ENCODE measurements around the gene ERCC5. TPM values are rescaled to one million over a fixed set of nuclear protein-coding genes. Genes with fewer than 3 reads are reported as not detected.

Gene ERCC5
- total RNA-seq = 45.0 to 51.1 TPM (median 46.6 TPM) in 3 replicates

DNA sequence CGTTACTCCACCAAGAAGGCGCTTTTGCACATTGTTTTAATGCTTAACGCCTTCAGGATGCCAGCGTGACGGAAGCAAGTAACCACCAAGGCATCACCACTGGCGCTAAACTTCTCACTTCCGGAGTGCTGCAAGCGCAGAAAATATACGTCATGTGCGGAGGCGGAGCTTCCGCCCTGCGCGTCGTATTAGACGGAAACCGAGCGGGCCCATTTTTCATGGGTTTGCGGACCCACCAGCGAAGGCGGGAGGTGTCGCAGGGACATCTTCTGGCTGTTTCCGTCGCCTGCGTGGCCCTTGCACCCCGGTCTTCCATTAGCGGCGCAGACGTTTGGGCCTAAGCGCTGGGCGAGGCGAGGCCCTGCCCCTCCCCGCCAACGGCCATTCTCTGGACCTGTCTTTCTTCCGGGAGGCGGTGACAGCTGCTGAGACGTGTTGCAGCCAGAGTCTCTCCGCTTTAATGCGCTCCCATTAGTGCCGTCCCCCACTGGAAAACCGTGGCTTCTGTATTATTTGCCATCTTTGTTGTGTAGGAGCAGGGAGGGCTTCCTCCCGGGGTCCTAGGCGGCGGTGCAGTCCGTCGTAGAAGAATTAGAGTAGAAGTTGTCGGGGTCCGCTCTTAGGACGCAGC, at the start of gene ERCC5:
Gene ERCC5 (plus strand): TSS at position 403 of the 631 bp plus-strand sequence. CDS start 235 bp downstream, outside the sequence.
- TF ChIP-seq, protein P1, sequence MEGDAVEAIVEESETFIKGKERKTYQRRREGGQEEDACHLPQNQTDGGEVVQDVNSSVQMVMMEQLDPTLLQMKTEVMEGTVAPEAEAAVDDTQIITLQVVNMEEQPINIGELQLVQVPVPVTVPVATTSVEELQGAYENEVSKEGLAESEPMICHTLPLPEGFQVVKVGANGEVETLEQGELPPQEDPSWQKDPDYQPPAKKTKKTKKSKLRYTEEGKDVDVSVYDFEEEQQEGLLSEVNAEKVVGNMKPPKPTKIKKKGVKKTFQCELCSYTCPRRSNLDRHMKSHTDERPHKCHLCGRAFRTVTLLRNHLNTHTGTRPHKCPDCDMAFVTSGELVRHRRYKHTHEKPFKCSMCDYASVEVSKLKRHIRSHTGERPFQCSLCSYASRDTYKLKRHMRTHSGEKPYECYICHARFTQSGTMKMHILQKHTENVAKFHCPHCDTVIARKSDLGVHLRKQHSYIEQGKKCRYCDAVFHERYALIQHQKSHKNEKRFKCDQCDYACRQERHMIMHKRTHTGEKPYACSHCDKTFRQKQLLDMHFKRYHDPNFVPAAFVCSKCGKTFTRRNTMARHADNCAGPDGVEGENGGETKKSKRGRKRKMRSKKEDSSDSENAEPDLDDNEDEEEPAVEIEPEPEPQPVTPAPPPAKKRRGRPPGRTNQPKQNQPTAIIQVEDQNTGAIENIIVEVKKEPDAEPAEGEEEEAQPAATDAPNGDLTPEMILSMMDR (IDR thresholded peaks at IDR 0.05; ENCODE audit: unreplicated experiment) = no peak
- Mint-ChIP-seq H3K27ac (peak within 1 kb of the TSS; percentile 97), H3K4me1 (peaks cover 17% of the 10 kb centered on the region), H3K27me3 (ENCODE audit: low read depth) (no peaks in the 10 kb centered on the region), H3K4me3 (peak within 1 kb of the TSS; percentile 96), H3K9me3 (no peaks in the 10 kb centered on the region), H3K36me3 (no peaks in the 10 kb centered on the region)
- peak; percentile 76 to 92 for DNase-seq (ENCODE audit: low spot score in 2 of 2, unreplicated experiment in 2 of 2)

DNA sequence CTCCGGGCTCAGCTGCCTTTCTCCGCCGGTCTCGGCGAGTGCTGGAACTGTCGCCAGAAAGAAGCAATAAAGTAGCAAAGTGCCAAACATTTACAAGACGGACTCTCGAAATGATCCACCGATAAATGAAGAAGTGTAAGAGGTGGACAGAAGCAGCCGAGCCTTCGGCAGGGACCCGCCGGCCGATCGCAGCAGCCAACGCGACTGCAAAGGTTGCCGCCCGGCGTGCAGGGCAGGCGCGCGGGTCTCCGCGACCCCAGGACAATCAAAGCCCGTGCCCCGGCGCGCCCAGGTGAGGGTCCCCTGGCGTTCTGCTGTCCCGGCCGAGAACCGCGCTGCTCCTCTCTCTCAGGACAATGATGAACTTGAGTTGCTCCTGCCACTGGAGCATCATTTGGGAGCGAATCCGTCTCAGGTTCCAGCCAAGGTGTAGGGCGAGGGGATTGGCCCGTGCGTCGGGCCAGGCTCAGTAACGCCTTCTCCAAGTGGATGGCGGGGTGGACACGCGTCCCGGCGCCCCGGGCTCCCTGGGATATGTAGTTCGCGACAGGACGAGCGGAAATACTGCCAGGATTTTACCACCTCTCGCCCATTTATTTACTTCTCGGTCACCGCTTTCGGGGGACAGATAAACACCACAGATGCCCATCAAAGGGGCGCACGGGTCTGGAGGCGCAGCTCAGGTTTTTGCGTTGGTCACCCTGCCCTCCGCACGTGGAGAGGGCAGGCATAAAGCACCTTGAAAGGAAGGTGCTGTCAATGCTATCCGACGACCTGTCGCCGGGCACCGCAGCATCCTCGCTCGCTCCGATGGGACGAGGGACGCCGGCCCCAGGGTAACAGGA, 47.0 kb upstream of the ERCC5 start, which contains the start of the genes BIVM and POGLUT2:
Gene BIVM (plus strand): TSS at position 539 of the 845 bp plus-strand sequence. CDS start 8,149 bp downstream, outside the sequence.
Gene POGLUT2 (minus strand): TSS at position 396 of the 845 bp plus-strand sequence. CDS start 306 bp downstream, at position 90.
- Mint-ChIP-seq H3K4me3 (peak within 1 kb of the TSS; percentile 85), H3K36me3 (peaks cover 2% of the 10 kb centered on the region), H3K9me3 (no peaks in the 10 kb centered on the region), H3K27ac (peak within 1 kb of the TSS; percentile 67), H3K27me3 (ENCODE audit: low read depth) (no peaks in the 10 kb centered on the region), H3K4me1 (peaks cover 15% of the 10 kb centered on the region)
- peak; percentile 71 to 85 for DNase-seq (ENCODE audit: low spot score in 2 of 2, unreplicated experiment in 2 of 2)
- TF ChIP-seq, protein P1 (IDR thresholded peaks at IDR 0.05; ENCODE audit: unreplicated experiment) = no peak

- Mint-ChIP-seq H3K4me3 (peak overlapping the region; percentile 85), H3K27me3 (ENCODE audit: low read depth) (no peaks in the 10 kb centered on the region), H3K27ac (peak overlapping the region; percentile 67), H3K9me3 (no peaks in the 10 kb centered on the region), H3K36me3 (peaks cover 2% of the 10 kb centered on the region), H3K4me1 (peaks cover 15% of the 10 kb centered on the region)
- peak in 1 of 2 experiments; percentile 60 for DNase-seq (ENCODE audit: low spot score in 2 of 2, unreplicated experiment in 2 of 2)
- TF ChIP-seq, protein P1 (IDR thresholded peaks at IDR 0.05; ENCODE audit: unreplicated experiment) = no peak
Observed at GRCh38 chr13:102799426-102800144, 46.2 kb upstream of the ERCC5 start.

DNA sequence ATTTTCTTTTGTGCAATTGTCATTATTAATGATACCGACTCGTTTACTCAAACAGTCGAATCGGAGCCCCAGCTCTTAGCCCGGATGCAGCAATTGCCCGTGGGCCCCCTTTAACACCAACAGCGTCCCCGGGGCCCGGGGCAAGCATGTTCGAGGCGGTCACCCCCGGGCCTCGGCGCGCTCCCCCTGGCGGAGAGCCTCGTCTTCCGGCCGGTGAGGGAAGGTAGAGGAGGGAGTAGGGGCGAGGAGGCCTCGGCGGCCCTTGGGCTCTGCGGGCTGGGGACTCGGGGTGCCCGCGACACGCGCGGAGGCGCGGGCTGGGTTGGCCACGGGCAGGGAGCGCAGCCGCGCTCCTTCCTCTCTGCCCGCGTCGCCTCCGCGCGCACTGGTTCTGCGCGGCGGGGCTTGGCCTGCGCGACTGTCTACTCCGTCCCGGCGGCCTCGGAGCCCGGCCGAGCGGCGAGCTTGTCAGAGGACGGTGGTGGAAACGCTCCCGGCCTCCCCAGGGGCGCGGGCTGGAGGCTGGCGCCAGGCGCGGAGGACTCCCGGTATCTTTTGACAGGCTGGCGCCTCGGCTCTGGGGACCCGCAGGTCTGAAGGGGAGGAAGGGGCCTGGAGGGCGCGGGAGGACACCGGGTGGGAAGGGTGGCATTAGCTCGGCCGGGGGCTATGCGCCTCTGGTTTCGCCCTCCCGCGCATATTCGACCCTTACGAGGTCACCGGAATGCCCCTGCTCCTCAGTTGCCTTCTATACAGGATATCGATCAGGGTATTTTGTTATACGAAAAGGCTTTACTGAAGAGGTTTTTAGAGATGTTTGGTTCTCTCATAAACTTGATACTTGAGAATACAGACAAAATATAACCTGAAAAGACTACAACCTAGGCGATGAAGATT, 45.4 kb upstream of the ERCC5 start:
- Mint-ChIP-seq H3K27ac (peak overlapping the region; percentile 78), H3K4me3 (peak overlapping the region; percentile 85), H3K27me3 (ENCODE audit: low read depth) (no peaks in the 10 kb centered on the region), H3K9me3 (no peaks in the 10 kb centered on the region), H3K36me3 (peaks cover 8% of the 10 kb centered on the region), H3K4me1 (peaks cover 15% of the 10 kb centered on the region)
- TF ChIP-seq, protein P1 (IDR thresholded peaks at IDR 0.05; ENCODE audit: unreplicated experiment) = peak; percentile 70
- peak; percentile 58 to 85 for DNase-seq (ENCODE audit: low spot score in 2 of 2, unreplicated experiment in 2 of 2)
